Kidney capillary endothelial cell (primary cell): ENCODE measurements around the gene AJAP1.

Experiments used
- DNase-seq: peaks from one replicate; pipeline ENCODE4 v3.0.0-alpha.2; 2018; ENCODE audit warnings: low spot score

The AJAP1 gene

GRCh38 chr1:4702464-4702863, 48.1 kb downstream of the AJAP1 start:
- DNase-seq, result no peak

- DNase-seq, result no peak
Observed at GRCh38 chr1:4702932-4703331, 48.5 kb downstream of the AJAP1 start.

GRCh38 chr1:4703646-4704045, 49.2 kb downstream of the AJAP1 start:
- DNase-seq, result no peak

- DNase-seq, result no peak
Observed at GRCh38 chr1:4708840-4709507, 54.6 kb downstream of the AJAP1 start.

GRCh38 chr1:4709641-4710040, 55.2 kb downstream of the AJAP1 start:
- DNase-seq, result no peak

GRCh38 chr1:4710592-4711415, 56.4 kb downstream of the AJAP1 start:
- no peak for DNase-seq

GRCh38 chr1:4711416-4712275, 57.2 kb downstream of the AJAP1 start:
- DNase-seq, result no peak

GRCh38 chr1:4713669-4714068, 59.3 kb downstream of the AJAP1 start:
- no peak for DNase-seq

GRCh38 chr1:4716406-4716805, 62.0 kb downstream of the AJAP1 start:
- no peak for DNase-seq

- no peak for DNase-seq
Observed at GRCh38 chr1:4718071-4718470, 63.7 kb downstream of the AJAP1 start.

- DNase-seq, result no peak
Observed at GRCh38 chr1:4723106-4723505, 68.7 kb downstream of the AJAP1 start.

- DNase-seq, result no peak
Observed at GRCh38 chr1:4724001-4724400, 69.6 kb downstream of the AJAP1 start.

GRCh38 chr1:4724695-4725250, 70.4 kb downstream of the AJAP1 start:
- no peak for DNase-seq

- no peak for DNase-seq
Observed at GRCh38 chr1:4725416-4725815, 71.0 kb downstream of the AJAP1 start.

GRCh38 chr1:4726620-4727341, 72.4 kb downstream of the AJAP1 start:
- DNase-seq, result no peak

GRCh38 chr1:4728319-4729089, 74.1 kb downstream of the AJAP1 start:
- DNase-seq, result no peak

GRCh38 chr1:4729090-4729471, 74.7 kb downstream of the AJAP1 start:
- no peak for DNase-seq

GRCh38 chr1:4730078-4730477, 75.7 kb downstream of the AJAP1 start:
- DNase-seq, result no peak

- no peak for DNase-seq
Observed at GRCh38 chr1:4733446-4734177, 79.2 kb downstream of the AJAP1 start.

- no peak for DNase-seq
Observed at GRCh38 chr1:4734219-4734618, 79.8 kb downstream of the AJAP1 start.
